NCI-H146 (cell line): ENCODE measurements around the gene AUTS2.

Experiments
- DNase-seq: peaks from one replicate; lab custom pipeline; 2025; lab: John Stamatoyannopoulos, UW

The AUTS2 gene

GRCh38 chr7:70383066-70383782 is 784.9 kb downstream of the AUTS2 start:
- no peak for DNase-seq

DNA sequence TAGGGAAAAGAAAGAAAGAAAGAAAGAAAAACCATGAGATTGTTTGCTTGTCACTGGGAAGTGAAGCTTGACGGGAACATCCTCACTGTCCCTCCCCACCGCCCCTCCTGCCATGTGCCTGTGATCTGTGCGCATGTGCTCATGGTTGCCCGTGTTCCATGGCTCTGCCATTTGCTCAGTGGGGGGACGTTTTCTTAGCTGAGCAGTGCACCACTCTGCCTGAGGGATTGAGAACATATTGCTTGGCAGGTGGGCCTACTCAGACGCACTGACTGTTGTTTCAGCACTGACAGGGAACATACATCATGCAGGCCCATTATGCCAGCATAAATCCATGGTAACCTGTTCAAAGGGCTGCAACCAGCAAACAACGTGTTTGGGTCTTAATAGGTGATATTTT is 785.7 kb downstream of the AUTS2 start:
- peak; percentile 26 for DNase-seq

DNA sequence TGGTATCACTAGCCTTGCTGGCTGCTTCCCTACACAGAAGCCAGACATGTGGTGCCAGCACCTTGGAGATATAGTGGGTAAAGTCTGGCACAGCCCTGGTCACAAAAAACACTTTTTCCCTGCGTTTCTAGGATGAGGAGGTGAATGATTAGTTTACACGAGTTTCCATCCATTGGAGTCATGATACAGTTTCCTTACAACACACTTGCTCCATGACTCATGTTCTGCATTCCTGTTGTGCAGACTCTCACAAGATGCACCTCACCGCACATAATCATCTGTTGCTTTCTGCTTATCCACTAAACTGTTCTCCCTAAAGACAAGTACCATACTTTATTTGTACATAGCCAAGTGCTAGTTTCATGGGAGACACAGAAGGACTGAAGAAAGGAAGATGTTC is 786.6 kb downstream of the AUTS2 start:
- DNase-seq: no peak

DNA sequence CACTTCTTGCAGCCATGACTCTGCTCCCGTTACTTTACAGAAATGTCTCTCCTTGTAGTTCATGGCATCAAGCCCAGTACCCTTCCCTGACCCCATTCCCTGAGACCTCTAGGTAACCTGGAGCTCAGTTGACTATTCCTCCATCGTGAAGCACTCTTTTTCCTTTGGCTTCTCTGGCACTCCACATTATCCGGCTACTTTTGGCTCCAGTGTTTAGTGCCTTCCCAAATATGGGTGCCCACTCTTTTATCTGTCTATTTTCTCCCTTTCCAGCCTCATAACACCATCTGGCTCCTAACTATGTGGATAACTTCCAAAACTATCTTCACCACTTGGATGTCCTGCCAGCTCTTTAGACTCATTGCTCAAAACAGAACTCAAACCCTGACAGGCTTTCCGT is 788.9 kb downstream of the AUTS2 start:
- no peak for DNase-seq

- no peak for DNase-seq
Measured at GRCh38 chr7:70389531-70390151, 791.4 kb downstream of the AUTS2 start.

- no peak for DNase-seq
Measured at GRCh38 chr7:70390251-70390650, 792.0 kb downstream of the AUTS2 start.

DNA sequence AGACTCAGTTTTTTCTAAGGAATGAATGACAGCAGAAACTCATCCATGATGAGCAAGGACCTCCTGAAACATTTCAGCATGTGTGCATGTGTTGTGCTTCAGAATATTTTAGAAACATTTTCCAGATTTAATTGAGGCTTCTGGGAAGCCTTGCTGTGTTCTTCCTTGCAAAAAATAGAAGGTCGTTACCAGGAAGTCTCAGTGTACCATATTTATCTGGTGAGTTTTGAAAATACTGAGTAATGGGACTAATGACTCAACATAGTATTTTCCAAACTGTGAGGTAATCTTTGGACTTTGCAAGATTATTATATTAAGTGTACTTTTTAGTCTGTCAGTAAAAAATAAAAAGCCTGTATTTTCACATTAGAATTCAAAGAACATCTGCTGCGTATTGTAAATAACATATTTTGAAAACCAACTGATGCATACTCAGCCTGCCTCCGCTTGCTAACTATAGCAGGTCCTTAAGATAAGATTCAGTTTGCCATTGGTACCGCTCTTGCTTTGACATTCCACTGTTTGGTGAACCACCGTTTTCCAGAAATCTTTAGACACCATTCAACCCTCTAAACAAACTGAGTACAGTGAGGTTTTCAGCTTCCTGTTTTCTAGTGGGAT is 794.1 kb downstream of the AUTS2 start:
- no peak for DNase-seq

- DNase-seq: peak; percentile 81
Measured at GRCh38 chr7:70392877-70393435, 794.7 kb downstream of the AUTS2 start.

DNA sequence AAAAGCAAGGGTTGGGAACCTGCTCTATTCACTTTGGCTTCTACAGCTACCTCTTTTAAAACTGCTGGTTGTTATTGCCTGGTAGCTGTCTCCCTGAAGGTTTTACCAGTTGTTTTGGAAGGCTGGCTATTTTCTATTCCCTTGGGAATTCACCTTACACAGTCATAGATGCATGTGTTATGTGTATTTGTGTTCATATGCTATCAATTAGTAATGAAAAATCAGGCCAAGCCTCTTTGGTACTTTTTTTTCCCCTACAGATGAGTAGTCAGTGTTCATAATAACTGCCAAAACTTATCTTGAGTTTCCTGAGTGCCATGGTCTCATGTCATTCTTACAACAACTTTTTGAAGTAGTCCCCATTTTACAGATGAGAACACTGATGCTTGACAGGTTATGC is 795.7 kb downstream of the AUTS2 start:
- DNase-seq: no peak

GRCh38 chr7:70400829-70401380 is 802.6 kb downstream of the AUTS2 start:
- no peak for DNase-seq

DNA sequence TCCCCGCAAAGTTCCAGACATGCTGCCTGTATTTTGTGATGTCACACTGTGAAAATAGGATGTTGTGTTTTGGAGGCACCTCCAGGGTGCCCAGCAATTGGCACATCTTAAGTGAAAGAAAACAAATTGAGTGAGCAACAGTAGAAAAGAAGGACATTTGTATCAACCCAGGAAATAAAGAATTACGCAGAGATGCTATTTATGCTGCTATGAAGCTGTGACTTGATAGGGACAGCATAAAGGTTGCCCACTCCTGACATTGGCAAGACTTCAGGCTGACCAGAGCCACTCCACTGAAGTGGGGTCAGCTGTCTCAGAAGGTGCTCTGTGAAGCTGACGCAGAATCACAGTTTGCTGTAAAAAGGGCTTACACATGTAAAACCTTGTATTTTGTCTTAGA is 803.8 kb downstream of the AUTS2 start:
- DNase-seq: no peak

DNA sequence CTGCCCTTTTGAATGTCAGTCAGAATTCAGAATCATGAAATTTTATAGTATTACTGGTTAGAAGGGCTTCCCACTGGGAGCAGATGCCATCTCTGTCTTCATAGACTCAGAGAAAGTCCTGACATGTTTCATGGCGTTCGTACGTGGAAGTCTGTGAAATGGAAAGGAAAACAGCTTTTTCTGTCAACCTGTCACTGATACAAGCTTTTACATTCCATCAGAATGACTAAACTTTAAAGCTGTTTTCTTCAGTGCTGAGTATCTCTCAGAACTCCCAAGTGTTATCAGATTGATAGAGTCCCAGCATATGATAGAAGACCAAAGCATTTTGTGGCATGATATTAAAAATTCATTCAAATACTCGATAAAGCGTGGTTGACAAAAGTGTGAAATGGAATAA is 807.0 kb downstream of the AUTS2 start:
- no peak for DNase-seq

GRCh38 chr7:70406186-70406949 is 808.1 kb downstream of the AUTS2 start:
- no peak for DNase-seq

- no peak for DNase-seq
Measured at GRCh38 chr7:70406950-70407209, 808.6 kb downstream of the AUTS2 start.

DNA sequence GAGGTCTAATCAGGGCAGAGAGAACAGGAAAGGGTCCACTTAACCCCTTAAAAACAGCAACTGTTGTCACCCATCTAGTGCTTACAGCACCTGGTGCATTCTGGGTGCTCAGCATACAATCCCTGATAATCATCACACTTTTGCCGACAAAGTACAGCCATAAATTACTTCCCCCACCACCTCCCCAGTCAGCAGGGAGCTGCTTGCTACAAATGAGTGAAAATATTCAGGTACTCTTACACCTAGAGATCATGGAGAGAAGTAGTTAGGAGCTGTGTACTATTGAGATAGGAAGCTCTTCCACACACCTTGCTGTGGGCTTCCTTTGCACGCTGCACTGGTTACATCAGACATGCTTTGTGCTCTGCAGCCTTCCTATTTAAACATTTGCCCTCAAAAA is 810.2 kb downstream of the AUTS2 start:
- no peak for DNase-seq

- DNase-seq: no peak
Measured at GRCh38 chr7:70408891-70409290, 810.6 kb downstream of the AUTS2 start.

DNA sequence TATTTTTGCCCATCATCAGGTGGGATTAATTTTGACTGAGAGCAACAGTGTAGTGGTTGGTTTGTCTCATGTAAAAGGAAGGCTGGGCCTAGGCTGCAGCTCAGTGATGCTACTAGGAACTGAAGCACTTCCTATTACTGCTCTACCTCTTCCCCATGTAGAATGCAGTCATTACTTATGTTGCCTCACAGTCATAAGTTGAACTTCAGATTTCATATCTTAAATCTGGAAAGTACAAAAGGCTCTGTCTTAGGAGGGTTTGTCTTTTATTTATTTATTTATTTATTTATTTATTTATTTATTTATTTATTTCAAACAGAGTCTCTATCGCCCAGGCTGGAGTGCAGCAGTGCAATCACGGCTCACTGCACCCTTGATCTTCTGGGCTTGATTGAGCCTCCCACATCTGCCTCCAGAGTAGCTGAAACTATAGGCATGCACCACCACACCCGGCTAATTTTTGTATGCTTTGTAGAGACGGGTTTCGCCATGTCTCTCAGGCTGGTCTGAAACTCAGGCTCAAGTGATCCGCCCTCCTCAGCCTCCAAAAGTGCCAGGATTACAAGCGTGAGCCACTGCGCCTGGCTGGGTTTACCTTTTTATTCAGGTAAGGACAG is 812.0 kb downstream of the AUTS2 start:
- DNase-seq: no peak

GRCh38 chr7:70414368-70414767 is 816.1 kb downstream of the AUTS2 start:
- DNase-seq: no peak

GRCh38 chr7:70415179-70415972 is 817.1 kb downstream of the AUTS2 start:
- no peak for DNase-seq

DNA sequence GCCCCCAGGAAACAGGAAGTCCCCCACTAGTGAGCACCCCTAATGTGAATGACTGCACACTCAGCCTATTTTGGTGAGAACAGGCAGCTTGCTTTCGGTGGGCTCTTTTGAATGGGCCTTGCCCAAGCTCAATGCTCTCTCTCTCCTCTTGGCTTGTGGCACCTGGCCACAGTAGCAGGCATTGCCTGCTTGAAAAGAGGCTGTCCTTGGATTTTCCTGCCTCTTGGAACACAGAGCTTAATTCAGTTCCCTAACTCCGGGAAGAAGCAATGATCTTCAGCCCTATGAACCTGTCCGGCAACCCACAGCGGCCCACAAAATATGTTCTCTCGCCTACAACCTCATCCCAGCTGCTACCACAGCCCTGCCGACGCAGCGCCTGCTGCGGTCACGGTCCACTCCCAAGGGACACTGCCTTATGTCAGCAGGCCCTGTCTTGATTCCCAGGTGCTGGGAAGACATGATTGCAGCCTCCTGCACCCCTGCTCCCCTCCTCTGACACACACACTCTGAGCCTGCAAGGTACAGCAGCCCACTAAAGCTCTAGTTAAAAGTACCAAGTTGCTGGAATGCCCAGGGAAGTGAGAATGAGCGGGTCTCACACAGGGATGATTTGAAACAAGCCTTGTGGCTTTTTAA is 818.2 kb downstream of the AUTS2 start:
- no peak for DNase-seq
